Pancreas (tissue), 10 donors: Measurements from ENCODE around the gene MAP7. TPM values are rescaled to one million over a fixed set of nuclear protein-coding genes. Genes with fewer than 3 reads are reported as not detected.

Experiments used
- ATAC-seq, 4 donors: fragments of 200-7000 bp; cut with Tn5 transposase; one replicate each; pipeline versions ENCODE4 v1.8.0 to v1.9.1; 2020; ENCODE audit warnings: mild to moderate bottlenecking in 4 of 4, moderate library complexity in 4 of 4
- DNase-seq, 6 donors: peaks; one replicate each; pipeline ENCODE4 v3.0.0-alpha.2; 2020
- FAIRE-seq: peaks from 2 replicates; lab custom pipeline; 2012; peaks lifted over from hg19 to GRCh38; lab: Jason Lieb, UNC
- H3K27ac ChIP-seq, 4 donors: fragments of 200-600 bp; sonication (generic); 1 replicate in 3 of 4; 2 replicates in 1 of 4; pipeline versions ENCODE4 v1.5.0 to v1.8.0; 2020
- H3K27me3 ChIP-seq, 4 donors: fragments of 200-600 bp; one replicate each; pipeline ENCODE4 v1.8.0; 2021
- H3K36me3 ChIP-seq, 3 donors: fragments of 200-600 bp; sonication (generic) in 1 of 3; one replicate each; pipeline versions ENCODE4 v1.5.0 to v1.8.0; 2020 to 2021
- H3K4me1 ChIP-seq, 3 donors: fragments of 200-600 bp; one replicate each; pipeline ENCODE4 v1.8.0; 2021
- H3K4me3 ChIP-seq, 4 donors: fragments of 200-600 bp; sonication (generic) in 2 of 4; one replicate each; pipeline versions ENCODE4 v1.5.0 to v1.8.0; 2020 to 2021
- H3K9me3 ChIP-seq, 4 donors: fragments of 200-600 bp; one replicate each; pipeline ENCODE4 v1.8.0; 2021
- CTCF ChIP-seq, 4 donors: fragments of 200-600 bp; sonication (generic) in 3 of 4; IDR thresholded peaks; one replicate each; pipeline versions ENCODE4 v1.5.0 to v1.8.0; 2021; ENCODE audit warnings: antibody characterized with exemption in 4 of 4
- WGBS, 2 donors: extraction: QIAGEN DNeasy Blood & Tissue Kit; methylation state at CpG; one replicate each; pipeline ENCODE4 v1.1.7; 2013; 5-methylcytosine and 5-hydroxymethylcytosine counted together
- intact Hi-C, 3 donors: fragments of 100-400 bp; cut with DNase I; formaldehyde crosslinking; loops; one replicate each; pipeline versions ENCODE4 v1.11.1 to v1.14.2; 2022
- polyA plus RNA-seq, 2 donors: library from polyadenylated mRNA; stranded (reverse); fragments of 200-250 nt; gene quantifications; one replicate each; pipeline ENCODE4 v1.2.3, GENCODE V29; 2013
- total RNA-seq, 6 donors: library from RNA; stranded (reverse); fragmentation: NEBNext Ultra II Directional in 4 of 6; extraction: Animal tissue kit (Norgen Biotek cat#: 25700) in 4 of 6; gene quantifications; one replicate each; pipeline versions ENCODE4 v1.2.1 to v1.2.4, GENCODE V29; 2021 to 2023
- donor health status: healthy with polysubstance abuse.
- donor health status: DM: no; HTN: no; CAD: no; lungs with moderate emphysema.
- donor health status: DM: no; HTN: no; CAD: no.
- donor health status: control.
- donor health status: control.
- donor health status: Bipolar disorder and iron deficiency.
- donor health status: DM: yes; HTN: yes; CAD: no.
- donor health status: DM: no; HTN: no; CAD: no.
- donor health status: DM: no; HTN: no; CAD: no.
- donor health status: DM: yes; HTN: yes; CAD: no.

Gene MAP7
- total and polyA plus RNA-seq, 8 donors: 10.7 to 37.9 (median 24.9) TPM

GRCh38 chr6:136567688-136568087, 17.5 kb upstream of the MAP7 start:
- no peak for FAIRE-seq
- H3K9me3 ChIP-seq: no peaks in the 10 kb centered on the region
- H3K36me3 ChIP-seq: no peaks in the 10 kb centered on the region
- 79 to 86% methylated on average over 4 of the region's 4 CpGs for WGBS, 2 donors
- peaks cover 22 to 45% (median 40%) of the 10 kb centered on the region in 3 donors for H3K4me1 ChIP-seq
- H3K27ac ChIP-seq: peak overlapping the region in 1 of 4 donors; percentile 51
- no peaks in the 10 kb centered on the region for H3K27me3 ChIP-seq
- intact Hi-C loops: no loop called here
- no peak for DNase-seq
- peak; percentile 34 to 57 (median 46) for ATAC-seq
- no peak for TF ChIP-seq CTCF (IDR thresholded peaks at IDR 0.05)
- H3K4me3 ChIP-seq: no peak overlapping the region

- intact Hi-C loops: no loop called here
- H3K4me3 ChIP-seq: no peak overlapping the region
- ATAC-seq (peak in 3 of 4 donors; percentile 31 to 48 (median 34)), DNase-seq (no peak), FAIRE-seq (peak; percentile 57)
- no peaks in the 10 kb centered on the region for H3K36me3 ChIP-seq
- no peaks in the 10 kb centered on the region for H3K27me3 ChIP-seq
- H3K27ac ChIP-seq: peak overlapping the region in 2 of 4 donors; percentile 1 to 51
- TF ChIP-seq CTCF (IDR thresholded peaks at IDR 0.05): no peak
- H3K4me1 ChIP-seq: peaks cover 22 to 45% (median 40%) of the 10 kb centered on the region in 3 donors
- H3K9me3 ChIP-seq: no peaks in the 10 kb centered on the region
- 37 to 42% methylated on average over 2 of the region's 2 CpGs for WGBS, 2 donors
Measured at GRCh38 chr6:136566851-136567250, 16.6 kb upstream of the MAP7 start.

- Histone ChIP-seq H3K36me3 (no peaks in the 10 kb centered on the region), H3K27ac (peak overlapping the region in 2 of 4 donors; percentile 1 to 51), H3K9me3 (no peaks in the 10 kb centered on the region), H3K4me1 (peaks cover 22 to 45% (median 40%) of the 10 kb centered on the region in 3 donors), H3K27me3 (no peaks in the 10 kb centered on the region), H3K4me3 (no peak overlapping the region)
- FAIRE-seq (no peak), DNase-seq (peak in 3 of 6 donors; percentile 28 to 29 (median 29)), ATAC-seq (peak; percentile 68 to 84 (median 80))
- no peak for TF ChIP-seq CTCF (IDR thresholded peaks at IDR 0.05)
- intact Hi-C loops: no loop called here
- 44 to 48% methylated on average over 6 of the region's 6 CpGs for WGBS, 2 donors
Measured at GRCh38 chr6:136566007-136566487, 15.8 kb upstream of the MAP7 start.

GRCh38 chr6:136564180-136564579, 14.0 kb upstream of the MAP7 start:
- H3K9me3 ChIP-seq: no peaks in the 10 kb centered on the region
- peaks cover 22 to 45% (median 40%) of the 10 kb centered on the region in 3 donors for H3K4me1 ChIP-seq
- TF ChIP-seq CTCF (IDR thresholded peaks at IDR 0.05): no peak
- no peaks in the 10 kb centered on the region for H3K27me3 ChIP-seq
- no peak for FAIRE-seq
- 57 to 72% methylated on average over 1 of the region's 1 CpG for WGBS, 2 donors
- H3K27ac ChIP-seq: no peak overlapping the region
- H3K36me3 ChIP-seq: no peaks in the 10 kb centered on the region
- ATAC-seq: no peak
- no peak for DNase-seq
- intact Hi-C loops: no loop called here
- H3K4me3 ChIP-seq: no peak overlapping the region

- no peak overlapping the region for H3K27ac ChIP-seq
Measured at GRCh38 chr6:136563386-136564152, 13.3 kb upstream of the MAP7 start.

More at GRCh38 chr6:136563386-136564152, 13.3 kb upstream of the MAP7 start:
- FAIRE-seq: no peak
- H3K9me3 ChIP-seq: no peaks in the 10 kb centered on the region
- H3K36me3 ChIP-seq: no peaks in the 10 kb centered on the region
- no peak for TF ChIP-seq CTCF (IDR thresholded peaks at IDR 0.05)
- H3K27me3 ChIP-seq: no peaks in the 10 kb centered on the region
- peaks cover 22 to 45% (median 40%) of the 10 kb centered on the region in 3 donors for H3K4me1 ChIP-seq
- intact Hi-C loops: no loop called here
- DNase-seq: no peak
- no peak for ATAC-seq
- 72 to 74% methylated on average over 6 of the region's 6 CpGs for WGBS, 2 donors
- H3K4me3 ChIP-seq: no peak overlapping the region
